Measurements from ENCODE around the gene ITSN2.

ITSN2 gene

DNA sequence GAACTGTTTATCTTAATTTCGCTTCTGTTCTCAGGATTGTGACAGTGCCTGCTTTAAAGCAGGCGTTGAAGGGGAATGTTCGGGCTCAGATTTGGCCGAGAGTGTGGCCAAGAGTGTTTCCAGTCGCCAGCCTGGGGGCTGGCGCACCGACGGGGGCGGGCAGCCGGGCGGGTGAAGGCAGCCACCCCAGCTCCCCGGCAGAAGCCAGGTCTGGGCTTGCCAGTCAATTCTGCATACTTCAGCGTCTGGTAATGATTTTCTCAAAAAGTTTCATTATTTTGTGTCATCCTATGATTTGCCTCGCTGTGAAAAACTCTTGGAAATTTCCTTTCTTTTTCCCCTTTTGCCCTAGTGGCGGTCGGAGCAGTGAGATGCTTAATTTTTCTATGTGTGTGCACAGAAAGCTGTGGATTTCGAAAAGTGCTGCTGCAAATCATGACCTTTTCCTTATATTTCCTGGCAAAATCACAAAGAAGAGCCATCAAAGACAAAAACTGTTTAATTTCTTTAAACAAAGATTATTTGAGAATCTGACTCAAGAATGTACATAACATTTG, 184.6 kb downstream of the ITSN2 start:
- no peak for DNase-seq

DNA sequence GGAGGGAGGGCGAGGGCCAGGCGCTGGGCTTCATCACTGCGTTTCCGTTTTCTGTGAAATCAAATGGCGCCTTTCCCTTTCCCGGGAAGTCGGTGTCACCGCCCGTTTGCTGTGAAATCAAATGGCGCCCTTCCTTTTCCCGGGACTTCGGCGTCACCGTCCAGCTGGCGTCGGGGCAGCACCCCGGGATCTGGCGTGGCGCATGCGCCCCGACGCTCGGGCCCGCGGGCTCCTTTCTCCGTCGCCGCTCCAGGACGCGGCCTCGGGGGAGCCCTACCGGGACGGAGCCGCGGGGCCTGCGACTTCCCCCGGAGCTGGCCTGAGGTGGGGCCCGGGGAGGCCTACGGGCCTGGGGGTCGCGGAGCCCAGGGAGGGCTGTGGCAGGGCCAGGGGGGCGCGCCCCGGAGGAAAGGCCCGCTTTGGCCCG, 185.5 kb downstream of the ITSN2 start, which contains the start of gene FAM228A:
Gene FAM228A (plus strand): TSS at position 203 of the 427 bp plus-strand sequence. CDS start 428 bp downstream, outside the sequence.
- DNase-seq: no peak

DNA sequence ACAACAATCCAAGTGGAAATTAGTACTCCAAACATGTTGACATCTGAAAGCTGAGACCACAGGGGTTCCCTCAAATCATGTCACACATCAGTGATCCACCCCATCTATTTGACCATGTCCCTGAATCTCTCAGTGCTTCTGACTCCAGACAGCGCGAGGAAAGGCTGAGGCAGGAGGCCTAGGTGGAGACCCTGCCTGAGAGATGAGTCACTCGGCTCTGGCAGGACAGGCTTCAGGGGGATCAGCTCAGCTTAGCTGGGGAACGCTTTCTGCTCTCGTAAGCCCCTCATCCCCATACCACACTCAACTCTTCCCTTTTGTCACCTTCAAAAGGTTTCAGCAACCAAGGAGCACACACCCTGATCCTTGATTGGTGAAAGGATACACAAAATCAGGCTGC, 191.3 kb downstream of the ITSN2 start:
- no peak for DNase-seq

DNA sequence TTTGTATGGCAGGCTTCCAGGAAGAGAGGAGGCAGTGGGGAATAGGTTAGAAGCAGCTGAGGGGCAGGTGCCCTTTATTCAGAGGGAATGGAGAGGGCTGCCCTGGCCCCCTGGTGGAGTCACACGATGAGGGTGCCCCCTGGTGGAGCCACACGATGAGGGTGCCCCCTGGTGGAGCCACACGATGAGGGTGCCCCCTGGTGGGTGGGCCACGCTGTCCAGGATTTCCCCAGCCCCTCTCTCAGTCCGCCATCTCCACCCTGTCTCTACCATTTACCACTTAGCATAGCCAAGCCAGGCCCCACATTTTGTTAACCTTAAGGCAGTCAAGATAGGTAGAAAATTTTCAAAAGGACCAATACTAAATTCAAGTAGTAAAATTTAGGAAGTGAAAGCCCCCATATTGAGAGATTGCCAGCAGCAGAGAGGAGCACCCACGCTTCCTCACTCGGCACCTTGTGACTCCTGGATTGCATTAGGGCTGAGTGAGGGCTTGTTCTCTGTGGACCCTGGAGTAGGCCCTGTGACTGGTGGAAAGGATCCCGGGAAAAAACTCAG, 195.8 kb downstream of the ITSN2 start:
- DNase-seq: no peak

DNA sequence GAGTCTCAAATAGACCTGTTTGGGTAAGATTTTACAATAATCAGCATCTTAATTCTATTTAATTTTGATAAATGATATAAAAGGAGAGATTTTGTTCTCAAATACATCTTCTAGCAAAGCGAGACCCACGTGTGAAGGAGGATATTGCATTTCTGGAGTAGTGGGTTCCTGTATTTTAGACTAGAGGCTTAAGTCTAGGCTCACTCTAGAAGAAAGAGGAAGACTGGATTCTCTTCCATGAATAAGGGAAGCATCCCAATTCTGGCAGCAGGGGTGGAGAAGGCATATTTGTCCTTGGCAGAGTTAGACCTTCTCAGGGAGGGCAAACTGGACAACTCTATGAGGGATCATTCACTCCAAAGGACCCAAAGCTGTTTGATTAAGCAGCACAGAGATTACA, 196.7 kb downstream of the ITSN2 start:
- no peak for DNase-seq

DNA sequence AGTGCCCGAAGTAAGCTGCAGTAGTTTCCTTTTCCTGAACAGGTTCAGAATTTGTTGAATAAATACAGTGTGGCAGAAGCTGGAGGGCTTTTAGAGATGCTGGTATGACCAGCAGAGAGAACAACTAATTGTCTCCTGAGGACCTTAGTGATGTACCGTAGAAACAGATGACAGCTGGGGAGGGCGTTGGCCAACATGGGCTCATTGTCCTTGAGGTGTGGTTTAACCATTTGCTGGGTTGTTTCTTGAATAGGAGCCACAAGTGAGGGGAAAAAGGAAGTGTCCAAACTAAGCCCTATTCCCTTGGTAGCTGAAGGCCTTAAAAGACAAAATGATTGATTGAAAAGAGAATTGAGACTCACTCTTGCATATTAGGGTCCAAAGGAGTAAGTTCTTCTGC, 197.2 kb downstream of the ITSN2 start:
- DNase-seq: no peak

DNA sequence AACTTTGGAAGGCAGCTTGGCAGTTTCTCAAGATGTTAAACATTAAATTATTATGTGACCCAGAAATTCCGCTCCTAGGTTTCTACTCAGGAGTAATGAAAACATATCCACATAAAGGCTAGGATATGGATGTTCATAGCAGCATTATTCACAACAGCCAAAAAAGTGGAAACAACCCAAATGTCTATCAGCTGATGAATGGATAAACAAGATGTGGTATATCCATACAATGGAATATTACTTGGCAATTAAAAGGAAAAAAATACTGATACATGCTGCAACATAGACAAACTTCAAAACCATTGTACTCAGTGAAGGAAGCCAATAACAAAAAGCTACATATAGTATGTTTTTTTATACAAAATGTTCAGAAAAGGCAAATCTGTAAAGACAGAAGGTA, 197.8 kb downstream of the ITSN2 start:
- DNase-seq: no peak

DNA sequence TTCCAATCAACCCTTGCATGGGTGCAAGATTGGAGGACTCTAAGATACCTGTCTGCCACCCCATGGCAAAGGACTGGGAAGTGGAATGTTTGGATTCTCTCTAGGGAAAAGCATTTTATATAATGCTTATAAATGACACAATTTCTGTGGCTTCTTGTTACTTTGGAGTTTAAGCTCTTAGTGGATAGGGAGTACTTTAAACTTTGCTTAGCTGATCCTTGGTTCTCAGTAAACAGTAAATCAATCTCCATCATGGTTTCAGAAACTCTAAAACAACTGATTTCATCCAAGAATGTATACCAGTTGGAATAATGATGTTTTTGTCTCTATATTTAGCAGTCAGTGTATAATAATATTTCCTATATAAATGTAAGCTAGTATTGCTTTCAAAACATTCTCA, 199.6 kb downstream of the ITSN2 start:
- no peak for DNase-seq

DNA sequence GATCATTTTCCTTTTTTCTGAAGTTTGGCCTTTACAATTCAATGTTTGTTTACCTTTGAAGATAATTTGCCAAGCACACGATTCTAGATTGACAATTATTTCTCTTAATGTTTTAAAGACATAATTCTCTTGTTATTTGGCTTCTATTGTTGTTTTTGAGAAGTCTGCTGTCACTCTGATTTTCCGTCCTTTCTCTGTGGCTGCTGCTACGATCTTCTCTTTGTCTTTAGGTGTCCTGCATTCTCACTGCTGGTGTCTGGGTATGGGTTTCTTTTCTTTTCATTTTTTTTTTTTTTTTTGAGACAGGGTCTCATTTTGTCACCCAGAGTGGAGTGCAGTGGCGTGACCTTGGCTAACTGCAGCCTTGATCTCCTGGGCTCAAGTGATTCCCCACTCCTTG, 200.6 kb downstream of the ITSN2 start:
- DNase-seq: no peak

DNA sequence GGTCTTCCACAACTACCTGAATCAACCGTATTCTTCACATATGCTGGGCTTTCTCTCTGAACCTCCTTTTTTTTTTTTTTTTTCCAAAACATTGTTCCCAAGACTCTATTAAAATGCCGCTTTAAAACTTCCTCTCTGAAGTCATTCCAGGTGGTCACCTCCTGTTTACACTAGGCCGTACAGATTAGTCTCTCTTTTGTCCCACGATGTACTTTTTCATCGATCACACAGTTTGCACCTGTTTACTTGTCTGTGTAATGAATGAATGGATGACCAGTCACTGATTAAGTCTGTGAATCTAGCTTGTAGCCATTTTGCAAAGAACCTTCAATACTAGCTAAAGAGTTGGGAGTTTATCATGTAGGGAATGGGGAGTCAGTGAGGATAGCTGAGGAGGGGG, 202.2 kb downstream of the ITSN2 start:
- DNase-seq: no peak

DNA sequence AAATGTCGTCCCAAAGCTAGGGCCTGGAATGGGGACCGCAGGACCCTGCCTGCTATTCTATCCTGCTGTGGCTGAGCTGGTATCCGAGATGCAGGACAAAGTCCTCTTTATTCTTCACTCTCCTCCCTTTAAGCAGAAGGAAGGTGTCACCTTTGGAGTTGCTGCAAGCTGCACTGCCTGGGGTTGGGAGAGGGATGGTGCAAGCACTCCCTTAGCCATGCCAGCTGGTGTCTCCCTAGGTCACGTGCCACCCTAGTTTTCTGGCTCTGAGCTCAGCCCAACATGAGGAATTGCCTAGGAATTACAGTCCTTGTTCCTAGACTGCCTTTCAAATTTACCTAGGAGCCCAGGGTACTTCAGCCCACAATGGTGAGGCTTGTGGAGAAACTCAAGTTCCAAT, 206.9 kb downstream of the ITSN2 start:
- no peak for DNase-seq

All from right kidney (tissue), 1 donor.